8988T (cell line): ENCODE data around the gene SUMO2.
A peak's percentile ranks its signal among the peaks of the same experiment; 100 is the strongest.
"Not testable (repeated sequence)": the region's sequence is repeated elsewhere in the genome, so short reads cannot be mapped to it uniquely, and the experiment has no call there.

Experiments
- DNase-seq: peaks from one replicate; pipeline ENCODE4 v3.0.0; 2011

The SUMO2 gene

GRCh38 chr17:75138519-75138918 is 44.2 kb downstream of the SUMO2 start:
- no peak for DNase-seq

- not testable (repeated sequence) for DNase-seq
Measured at GRCh38 chr17:75137762-75138161, 45.0 kb downstream of the SUMO2 start.

GRCh38 chr17:75135946-75136345 is 46.8 kb downstream of the SUMO2 start:
- no peak for DNase-seq

GRCh38 chr17:75135452-75135851 is 47.3 kb downstream of the SUMO2 start:
- no peak for DNase-seq

GRCh38 chr17:75133607-75134347 is 49.0 kb downstream of the SUMO2 start:
- DNase-seq, result not testable (repeated sequence)

GRCh38 chr17:75133001-75133400 is 49.8 kb downstream of the SUMO2 start:
- DNase-seq, result no peak

GRCh38 chr17:75132018-75133000 is 50.5 kb downstream of the SUMO2 start:
- not testable (repeated sequence) for DNase-seq

- DNase-seq, result peak; percentile 56
Measured at GRCh38 chr17:75131278-75132017, 51.3 kb downstream of the SUMO2 start, which contains the start of gene NT5C. TSS of gene NT5C (minus strand) at chr17:75131742. CDS start at chr17:75131707, 35 bp downstream.

GRCh38 chr17:75130632-75131277 is 52.0 kb downstream of the SUMO2 start:
- no peak for DNase-seq

- no peak for DNase-seq
Measured at GRCh38 chr17:75130059-75130631, 52.6 kb downstream of the SUMO2 start.

GRCh38 chr17:75129576-75129975 is 53.2 kb downstream of the SUMO2 start:
- DNase-seq, result no peak

- DNase-seq, result no peak
Measured at GRCh38 chr17:75128694-75129505, 53.9 kb downstream of the SUMO2 start.

- DNase-seq, result not testable (repeated sequence)
Measured at GRCh38 chr17:75127936-75128335, 54.8 kb downstream of the SUMO2 start.

GRCh38 chr17:75126954-75127353 is 55.8 kb downstream of the SUMO2 start:
- no peak for DNase-seq

- DNase-seq, result no peak
Measured at GRCh38 chr17:75125984-75126383, 56.8 kb downstream of the SUMO2 start.

- no peak for DNase-seq
Measured at GRCh38 chr17:75124819-75125162, 58.0 kb downstream of the SUMO2 start.

- peak; percentile 82 for DNase-seq
Measured at GRCh38 chr17:75124041-75124818, 58.5 kb downstream of the SUMO2 start.

- DNase-seq, result no peak
Measured at GRCh38 chr17:75118307-75118706, 64.5 kb downstream of the SUMO2 start.

GRCh38 chr17:75116737-75117136 is 66.0 kb downstream of the SUMO2 start:
- no peak for DNase-seq
